Activated CD8-positive, alpha-beta memory T cell treated with anti-CD3 and anti-CD28 coated beads, Interleukin-2, amount 50 U/mL, for 24 hours (primary cell): ENCODE results near the gene SLC22A1.
"Not testable (repeated sequence)": the region's sequence is repeated elsewhere in the genome, so short reads cannot be mapped to it uniquely, and the experiment has no call there.

Source experiments
- DNase-seq: peaks from one replicate; pipeline ENCODE4 v3.0.0-alpha.2; 2020; ENCODE audit errors: extremely low read depth

SLC22A1 gene

DNA sequence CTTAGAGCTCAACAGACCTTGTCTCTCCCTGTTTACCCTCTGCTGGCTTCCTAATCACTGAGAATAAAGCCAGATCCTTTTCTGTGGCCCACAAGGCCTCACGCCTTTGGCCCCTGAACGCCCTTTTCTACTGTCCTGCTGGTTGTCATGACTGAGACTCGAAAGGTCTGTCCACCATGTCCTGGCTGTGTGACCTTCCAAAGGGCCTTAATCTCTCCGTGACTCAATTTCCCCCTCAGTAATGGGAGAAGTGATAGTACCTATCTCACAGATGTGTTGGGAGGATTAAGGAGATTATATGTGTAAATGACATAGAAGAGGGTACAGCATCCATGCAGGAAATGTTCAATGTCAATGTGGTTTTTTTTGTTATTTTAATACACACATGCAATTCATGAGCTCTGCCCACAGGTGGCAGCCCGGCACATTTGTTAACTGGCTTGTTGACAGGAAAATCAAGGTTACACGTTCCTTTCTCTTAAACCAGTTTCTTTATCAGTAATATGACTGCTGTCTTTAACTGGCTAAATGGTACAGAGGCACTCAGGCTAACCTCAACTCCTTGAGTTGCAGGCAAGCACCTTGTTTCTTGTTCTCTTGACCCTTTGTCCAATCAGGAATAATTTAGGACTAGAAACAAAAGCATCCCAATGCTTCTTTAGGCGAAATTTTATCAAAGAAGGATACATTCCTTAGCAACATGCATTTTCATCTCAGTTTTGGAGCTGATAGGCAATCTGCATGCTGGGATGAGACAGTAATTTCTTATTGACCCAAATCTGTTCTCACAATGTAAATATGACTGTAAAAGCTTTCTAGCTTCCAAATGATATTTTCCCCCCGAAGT, 16.6 kb downstream of the SLC22A1 start:
- DNase-seq: peak; percentile 24

DNA sequence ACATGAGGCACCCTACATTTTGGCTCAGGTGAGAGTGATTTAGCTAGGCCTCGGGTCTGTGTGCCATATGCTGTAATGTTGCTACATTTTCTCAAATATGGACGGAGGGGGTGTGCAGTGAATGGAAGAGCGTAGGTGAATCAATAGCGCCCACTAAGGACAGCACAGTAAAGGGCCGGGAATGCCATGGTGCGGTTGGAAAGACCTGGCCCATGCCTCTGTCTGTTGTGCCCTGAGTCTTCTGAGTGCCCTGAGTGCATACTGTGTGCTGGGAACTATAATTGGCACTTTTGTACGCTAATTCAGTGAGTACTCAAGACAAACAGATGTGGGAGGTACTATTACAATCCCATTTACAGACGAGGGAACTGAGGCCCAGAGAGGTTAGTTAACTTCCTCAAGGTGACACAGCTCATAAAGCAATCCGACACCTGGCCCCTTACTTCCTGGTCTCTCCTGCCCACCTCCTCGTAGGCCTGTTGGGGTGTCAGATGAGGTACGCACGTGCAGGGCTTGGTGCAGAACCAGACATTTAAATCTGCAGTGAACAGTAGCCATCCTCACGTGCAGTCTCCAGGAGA, 17.3 kb downstream of the SLC22A1 start:
- DNase-seq: no peak

DNA sequence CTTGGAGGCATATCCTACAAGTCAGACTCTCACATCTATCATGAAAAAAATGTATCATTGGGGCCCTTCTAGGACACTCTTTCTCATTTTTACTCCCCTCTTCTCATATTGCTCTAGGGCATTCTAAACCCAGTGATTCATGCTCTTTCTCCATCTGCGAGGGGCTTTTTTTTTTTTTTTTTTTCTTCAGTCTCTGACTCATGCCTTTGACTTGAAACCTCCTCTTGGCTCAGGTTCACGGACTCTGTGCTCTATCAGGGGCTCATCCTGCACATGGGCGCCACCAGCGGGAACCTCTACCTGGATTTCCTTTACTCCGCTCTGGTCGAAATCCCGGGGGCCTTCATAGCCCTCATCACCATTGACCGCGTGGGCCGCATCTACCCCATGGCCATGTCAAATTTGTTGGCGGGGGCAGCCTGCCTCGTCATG, 17.8 kb downstream of the SLC22A1 start:
- DNase-seq: no peak

DNA sequence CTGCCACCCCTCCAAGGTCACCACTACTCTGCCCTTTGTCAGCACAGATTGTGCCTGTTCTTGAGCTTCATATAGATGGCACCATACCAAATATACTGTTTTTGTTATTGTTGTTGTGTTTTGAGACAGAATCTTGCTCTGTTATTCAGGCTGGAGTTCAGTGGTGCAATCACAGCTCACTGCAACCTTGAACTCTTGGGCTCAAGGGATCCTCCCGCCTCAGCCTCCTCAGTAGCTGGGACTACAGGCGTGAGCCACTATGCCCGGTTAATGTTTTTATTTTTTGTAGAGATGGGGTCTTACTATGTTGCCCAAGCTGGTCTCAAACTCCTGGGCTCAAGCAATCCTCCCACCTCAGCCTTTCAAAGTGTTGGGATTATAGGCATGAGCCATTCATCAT, 18.9 kb downstream of the SLC22A1 start:
- DNase-seq: not testable (repeated sequence)

DNA sequence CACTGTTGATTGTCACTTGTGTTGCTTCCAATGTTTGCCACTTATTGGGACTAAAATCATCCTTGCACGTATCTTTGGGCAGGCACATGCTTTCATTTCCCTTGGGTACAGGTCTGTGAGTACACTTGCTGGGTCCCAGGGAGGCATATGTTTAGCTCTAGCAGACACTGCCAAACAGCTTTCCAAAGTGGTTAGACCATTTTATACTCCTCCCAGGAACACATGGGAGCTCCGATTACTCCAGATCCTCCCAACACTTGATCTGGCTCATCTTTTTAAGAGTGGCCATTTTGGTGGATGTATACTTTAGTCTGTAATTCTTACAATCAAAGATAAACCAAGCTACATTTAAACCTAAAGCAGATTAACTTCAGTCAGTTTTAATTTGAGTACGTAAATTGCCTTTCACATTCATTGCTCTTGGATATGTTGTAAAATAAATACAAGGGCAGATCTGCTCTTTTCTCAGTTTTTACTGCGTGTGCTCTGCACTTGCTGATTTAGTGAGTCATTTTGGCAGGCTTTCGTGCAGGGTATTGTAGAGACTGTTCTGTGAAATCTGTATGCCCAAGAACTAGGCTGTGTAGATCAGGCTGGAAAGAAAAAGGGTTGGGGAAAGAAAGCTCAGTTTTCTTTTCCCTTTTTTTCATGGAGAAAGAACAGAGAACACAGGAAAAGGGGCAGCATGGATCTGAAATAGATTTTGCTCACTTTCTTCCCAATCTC, 19.5 kb downstream of the SLC22A1 start:
- DNase-seq: no peak

DNA sequence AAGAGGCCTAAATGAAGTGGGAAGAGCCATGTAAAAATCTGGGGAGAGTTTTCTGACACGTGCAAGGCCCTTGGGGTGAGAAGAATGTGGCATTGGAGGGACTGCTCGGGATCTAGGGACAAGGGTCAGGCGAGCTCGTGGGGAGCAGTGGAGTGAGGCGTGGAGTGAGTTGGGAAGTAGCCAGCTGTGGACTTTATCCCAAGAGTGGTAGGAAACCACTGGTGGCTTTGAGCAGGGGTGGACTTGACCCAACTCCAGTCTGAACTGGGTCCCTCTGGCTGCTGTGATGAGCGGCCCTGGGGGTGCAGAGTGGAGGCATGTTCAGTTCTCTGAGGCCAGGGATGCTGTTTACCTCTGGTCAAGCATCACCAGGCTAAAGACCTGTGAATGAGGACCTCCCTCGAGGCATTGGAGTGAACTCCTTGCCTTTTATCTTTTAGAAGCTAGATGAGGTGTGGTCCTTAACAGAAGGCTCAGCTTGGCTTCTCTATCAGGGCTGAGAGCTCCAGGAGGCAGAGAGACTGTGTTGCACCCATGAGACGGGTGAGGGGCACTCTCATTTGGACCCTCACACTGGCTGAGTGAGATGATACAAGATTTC, 20.6 kb downstream of the SLC22A1 start:
- no peak for DNase-seq

DNA sequence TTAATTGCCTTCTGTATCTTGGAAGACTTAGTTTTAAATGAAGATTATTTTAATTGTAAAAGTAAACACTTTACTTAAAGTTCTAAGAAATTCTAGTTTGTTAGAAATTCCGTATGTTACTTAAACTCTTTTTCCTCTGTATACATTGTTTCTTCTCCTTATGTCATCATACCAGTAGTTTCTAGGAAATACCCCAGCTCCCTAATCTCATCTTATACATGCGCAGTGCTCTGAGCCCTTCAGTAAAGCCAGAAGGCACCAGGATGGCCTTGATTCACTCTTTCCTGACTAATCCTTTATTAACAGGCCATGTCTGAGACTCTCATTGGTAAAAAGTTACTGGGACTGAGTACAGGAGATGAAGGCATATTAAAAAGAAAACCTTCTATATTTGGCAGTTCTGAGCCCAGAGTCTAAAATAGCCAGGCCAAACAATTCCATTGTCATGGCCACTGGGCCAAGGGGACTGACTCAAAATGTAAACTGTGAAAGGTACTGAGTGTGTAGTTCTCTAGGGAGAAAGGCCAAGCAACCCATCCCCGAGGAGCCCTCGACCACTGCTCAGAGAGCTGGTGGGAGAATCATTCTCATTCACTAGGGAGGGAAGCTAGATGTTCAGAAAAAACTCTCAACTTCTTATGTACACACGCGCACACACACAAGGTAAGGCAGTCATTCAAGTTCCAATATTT, 25.0 kb downstream of the SLC22A1 start:
- DNase-seq: no peak

DNA sequence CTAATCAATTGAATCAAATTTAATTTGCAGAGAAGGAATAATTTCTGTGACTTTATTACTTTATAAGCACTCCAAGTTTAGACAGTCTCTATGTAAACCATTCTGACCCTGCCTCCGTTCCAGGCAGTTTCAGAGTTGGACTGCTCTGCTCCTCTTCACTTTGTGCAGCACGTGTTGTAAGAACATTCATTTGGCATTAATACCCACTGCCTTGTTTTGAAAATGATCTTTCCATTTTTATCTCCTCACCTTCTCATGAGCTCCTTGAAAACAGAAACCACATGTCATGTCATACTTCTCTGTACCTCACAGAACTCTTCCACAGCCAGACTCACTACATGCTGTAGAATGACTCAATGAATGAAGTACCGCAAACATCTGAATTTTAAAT, 25.5 kb downstream of the SLC22A1 start:
- DNase-seq: no peak

DNA sequence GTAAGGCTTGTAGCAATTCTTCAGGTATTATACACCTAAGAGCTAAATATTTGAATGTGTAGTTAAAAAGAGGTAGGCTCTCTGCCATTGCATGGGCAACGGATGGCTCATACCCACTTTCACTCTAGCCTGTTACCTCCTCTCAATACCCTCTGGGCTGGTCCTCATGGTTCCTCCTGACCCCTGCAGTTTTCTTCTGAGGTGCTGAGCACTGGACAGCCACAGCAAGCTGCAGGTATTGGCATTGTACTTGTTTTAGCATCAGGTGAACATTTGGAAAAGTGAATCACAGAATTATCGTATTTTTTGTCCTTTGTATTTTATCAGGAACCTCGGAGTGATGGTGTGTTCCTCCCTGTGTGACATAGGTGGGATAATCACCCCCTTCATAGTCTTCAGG, 32.9 kb downstream of the SLC22A1 start:
- DNase-seq: no peak

DNA sequence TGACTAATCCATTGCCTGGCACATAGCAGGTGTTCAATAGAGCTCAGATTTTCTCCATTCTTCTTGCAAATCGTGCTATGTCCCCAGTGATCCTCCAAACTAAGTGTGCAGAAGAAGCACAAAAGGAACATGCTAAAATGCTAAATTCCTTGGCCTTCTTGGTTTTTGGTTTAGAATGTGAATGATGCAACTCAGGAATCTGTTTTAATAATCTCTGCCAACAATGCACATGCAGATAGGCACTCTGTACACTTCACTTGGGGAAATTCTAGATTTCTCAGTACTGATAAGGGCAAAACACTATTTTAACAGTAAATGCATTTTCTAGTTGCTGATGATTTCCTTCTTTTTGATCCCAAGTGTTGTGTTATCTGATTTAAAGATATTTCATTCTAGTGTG, 35.2 kb downstream of the SLC22A1 start:
- no peak for DNase-seq

DNA sequence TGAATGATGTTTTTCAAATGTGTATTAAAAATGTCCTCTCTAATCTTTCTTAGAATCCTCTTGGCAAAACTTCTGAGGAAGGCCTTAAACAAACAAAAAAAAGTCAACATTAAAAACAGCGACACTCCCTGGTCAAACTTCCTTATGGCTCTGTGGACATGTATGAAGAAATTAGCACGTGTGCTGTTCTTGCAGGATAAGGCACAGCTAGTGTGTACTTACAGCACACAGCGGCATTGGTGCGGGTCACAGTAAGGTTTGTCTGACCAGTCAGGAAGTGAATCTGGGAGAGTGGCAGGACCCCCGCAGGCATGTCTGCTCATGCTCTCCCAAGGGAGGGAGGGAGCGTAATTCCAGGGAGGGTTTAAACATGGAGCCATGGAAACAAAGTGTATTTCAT, 38.8 kb downstream of the SLC22A1 start:
- DNase-seq: no peak

DNA sequence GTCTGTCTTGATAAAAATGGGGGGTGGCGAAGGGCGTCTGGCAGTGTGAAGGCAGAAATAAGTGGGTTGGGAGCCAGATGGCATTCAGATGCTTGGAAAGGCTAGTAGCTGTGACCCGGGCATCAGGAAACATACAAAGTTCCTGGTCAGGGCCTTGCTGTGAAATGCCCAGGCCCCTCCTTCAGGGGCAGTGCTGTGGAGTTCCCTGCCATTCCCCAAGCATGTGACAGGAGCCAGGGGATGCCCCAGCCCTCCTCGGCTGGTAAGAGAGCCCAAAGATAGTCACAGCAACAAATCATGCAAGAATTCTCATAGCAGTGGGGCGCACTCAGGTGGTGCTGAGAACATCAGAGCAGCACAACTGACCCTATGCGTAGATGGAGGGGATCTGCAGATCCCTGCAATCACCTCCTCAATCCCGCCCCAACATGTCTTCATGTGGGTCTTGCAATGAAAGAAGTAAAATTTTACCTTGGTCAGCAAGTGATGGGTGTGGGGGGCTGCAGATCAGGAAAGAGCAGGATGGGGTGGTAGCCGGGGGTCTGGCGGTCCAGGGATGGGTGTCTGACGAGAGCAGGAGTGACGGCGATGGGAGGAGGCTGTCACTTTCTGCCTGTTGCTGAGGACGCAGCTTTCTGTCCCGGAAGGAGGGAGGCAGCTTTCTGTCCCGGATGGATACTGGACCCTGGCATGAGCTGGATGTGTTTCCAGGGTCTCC, 39.5 kb downstream of the SLC22A1 start:
- DNase-seq: no peak

DNA sequence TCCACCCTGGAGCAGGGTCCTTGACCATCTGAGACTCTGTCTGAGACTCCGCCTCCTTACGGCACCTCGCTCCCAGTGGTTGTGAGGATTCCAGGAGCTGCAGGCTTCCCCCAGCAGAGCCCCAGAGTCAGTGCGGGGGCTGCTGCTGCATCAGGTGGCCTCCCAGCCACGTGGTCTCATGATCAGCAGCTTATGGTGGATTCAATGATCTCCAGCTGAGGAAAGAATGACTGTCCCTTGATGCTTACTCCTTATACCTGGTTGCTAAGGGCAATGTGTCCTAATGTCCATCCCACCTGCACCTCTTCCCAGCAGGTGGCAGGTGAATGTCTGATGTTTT, 40.0 kb downstream of the SLC22A1 start:
- DNase-seq: no peak

DNA sequence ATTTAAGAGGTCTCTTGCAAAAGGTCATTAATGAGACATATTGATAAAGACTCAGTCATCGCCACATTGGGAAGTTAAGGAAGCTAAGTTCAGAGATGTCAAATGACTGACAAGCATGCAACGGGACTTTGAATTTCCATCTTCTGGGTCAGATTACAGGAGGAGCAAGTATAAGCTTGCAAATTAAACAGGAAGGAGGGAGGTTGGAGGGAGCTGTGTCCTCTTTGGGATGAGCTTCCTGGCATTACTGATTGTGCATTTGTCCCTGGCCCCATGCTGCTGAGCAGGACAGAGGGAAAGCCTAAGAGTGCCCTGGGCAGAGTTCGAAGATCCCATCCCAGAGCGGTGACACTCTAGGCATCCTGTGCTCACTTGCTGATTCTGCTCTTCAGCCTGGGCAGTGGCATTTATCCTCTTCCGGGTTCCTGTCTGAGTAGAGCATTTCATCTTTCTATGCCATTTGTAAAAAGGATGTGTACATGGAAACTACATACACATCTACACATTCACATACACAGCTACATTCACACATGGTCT, 40.5 kb downstream of the SLC22A1 start:
- DNase-seq: no peak

DNA sequence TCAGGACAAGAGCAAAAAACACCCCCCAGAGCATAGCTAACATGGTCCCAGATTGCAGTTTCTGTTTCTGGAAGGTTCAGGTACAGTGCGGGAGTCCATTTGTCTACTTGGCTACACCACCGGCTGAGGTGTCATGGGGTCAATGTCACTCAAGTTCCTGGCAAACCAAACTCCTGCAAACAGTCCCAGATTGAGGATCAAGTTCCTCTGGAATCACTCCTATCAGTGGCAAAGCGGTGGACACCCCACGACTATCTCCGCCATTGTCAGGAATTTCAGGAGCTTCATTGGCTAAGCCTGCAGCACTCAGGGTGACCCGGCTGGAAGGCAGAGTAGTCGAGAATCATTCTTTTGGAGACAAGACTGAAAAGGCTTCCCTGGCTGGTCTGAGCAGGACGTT, 41.8 kb downstream of the SLC22A1 start:
- no peak for DNase-seq

DNA sequence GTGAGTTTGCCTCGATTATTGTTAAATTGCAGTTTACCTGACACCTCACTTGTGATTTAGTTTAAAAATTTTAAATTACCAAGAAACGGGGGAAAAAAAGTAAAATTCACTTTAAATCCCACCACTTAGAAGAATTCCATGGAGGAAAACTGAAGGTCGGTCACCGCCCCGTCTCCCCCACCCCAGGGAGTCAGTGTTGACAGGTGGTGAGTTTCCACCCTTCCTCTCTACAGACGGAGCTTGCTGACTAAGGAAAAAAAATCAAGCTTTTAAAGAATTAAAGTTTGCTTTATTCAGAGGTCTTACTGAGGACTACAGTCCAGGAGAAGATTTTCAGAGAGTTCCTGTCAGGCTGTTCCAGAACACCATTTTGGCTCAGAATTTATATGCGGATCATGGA, 42.3 kb downstream of the SLC22A1 start:
- no peak for DNase-seq

DNA sequence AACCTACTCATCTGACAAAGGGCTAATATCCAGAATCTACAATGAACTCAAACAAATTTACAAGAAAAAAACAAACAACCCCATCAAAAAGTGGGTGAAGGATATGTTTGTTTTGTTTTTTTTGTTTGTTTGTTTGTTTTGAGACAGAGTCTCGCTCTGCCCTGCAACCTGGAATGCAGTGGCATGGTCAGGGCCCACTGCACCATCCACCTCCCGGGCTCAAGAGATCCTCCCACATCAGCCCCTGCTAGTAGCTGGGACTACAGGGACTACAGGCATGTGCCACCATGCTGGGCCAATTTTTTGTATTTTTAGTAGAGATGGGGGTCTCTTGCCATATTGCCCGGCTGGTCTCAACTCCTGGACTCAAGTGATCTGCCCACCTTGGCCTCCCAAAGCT, 44.3 kb downstream of the SLC22A1 start:
- DNase-seq: not testable (repeated sequence)

DNA sequence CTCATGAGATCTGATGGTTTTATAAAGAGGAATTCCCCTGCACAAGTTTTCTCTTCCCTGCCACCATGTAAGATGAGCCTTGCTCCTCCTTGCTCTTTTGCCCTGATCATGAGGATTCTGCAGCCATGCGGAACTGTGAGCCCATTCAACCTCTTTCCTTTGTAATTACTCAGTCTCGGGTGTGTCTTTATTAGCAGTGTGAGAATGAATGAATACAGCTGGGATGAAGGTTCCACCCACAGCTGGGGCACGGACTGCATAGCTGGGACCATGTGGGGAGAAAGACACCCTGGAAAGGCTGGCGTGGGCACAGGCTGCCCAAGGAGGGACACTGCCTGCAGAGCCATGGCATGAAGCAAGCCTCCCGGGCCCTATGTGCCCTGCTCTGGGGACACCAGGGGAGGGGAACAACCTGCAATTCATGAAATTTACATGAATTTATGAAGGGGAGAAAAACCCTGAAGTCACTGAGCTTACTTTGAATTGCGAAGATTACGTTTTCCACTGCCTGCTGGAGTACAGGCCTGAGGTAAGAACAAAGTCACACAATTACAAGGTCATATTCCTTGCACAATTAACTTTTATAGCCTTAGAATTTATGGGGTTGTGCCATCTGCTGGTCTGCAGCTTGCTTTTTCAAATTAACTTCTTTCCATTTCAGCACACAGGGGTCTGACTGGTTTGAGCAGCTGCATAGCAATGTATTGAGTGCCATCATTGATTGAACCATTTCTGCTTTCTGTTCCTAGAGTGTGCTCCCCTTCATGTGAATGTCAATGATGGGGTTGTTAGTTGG, 46.2 kb downstream of the SLC22A1 start:
- DNase-seq: no peak

DNA sequence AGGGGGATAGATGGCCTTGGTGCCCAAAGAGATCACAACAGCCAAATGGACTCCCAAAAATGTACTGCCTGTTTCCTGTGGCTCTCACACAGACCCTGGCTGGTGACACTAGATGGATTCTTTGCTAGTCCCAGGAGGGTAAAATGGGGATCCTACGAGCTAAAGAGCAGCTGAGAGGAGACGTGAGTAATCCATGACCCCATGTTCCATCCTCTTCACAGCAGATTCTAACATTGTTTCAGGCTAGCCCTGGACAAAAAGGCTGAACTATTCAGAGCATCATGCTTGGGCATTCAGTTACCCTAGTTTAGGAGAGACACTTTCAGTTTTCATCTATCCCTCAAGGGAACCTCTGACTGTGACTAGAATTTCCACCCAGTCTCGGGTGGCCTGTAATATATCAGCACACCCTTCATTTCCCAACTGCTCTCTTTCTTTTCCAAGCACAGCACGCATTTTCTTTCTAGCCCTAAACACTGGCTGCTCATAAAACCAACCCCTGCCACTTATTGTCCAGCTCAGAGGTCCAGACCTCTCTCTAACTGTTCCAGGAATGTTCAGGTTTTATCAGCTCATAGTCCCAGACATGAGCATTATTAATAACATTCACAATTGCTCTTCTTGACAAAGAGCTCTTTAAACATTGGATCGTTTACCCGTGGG, 48.5 kb downstream of the SLC22A1 start:
- DNase-seq: no peak

DNA sequence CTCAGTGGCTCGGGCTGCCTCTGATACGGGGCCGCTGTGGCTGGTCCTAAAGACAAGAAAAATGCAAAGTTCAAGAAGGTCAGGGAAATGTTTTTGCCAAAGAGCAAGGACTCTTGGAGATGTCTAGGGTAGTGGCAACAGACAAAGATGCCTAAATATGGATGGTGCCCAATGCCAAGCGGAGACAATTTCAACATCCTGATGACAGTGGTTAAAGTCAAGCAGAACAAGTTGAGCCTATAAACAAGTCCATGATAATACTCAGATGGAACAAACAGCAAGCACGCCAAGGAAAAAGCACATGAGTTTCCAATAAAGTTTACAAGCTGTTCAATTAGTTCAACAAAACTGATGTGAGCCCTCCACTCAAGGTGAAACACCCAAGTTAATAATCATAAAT, 51.1 kb downstream of the SLC22A1 start:
- DNase-seq: no peak
